Neuron (in vitro differentiated cells): ENCODE results near the gene A1BG.
"Not testable (repeated sequence)": the region's sequence is repeated elsewhere in the genome, so short reads cannot be mapped to it uniquely, and the experiment has no call there.

ENCODE experiments used
- H2AFZ ChIP-seq: one replicate; pipeline ENCODE4 v1.6.1; 2013; ENCODE audit warnings: low read depth, mild to moderate bottlenecking, inconsistent platforms, low read length, moderate library complexity
- H3K27me3 ChIP-seq: one replicate; pipeline ENCODE4 v1.6.1; 2013; ENCODE audit warnings: low read length; ENCODE audit not compliant: insufficient read depth
- H3K36me3 ChIP-seq: one replicate; pipeline ENCODE4 v1.6.1; 2013; ENCODE audit warnings: low read length; ENCODE audit not compliant: insufficient read depth
- H3K4me1 ChIP-seq: one replicate; pipeline ENCODE4 v1.6.1; 2013; ENCODE audit warnings: low read length; ENCODE audit not compliant: insufficient read depth
- H3K4me3 ChIP-seq: 2 replicates; pipeline ENCODE4 v1.5.1; 2013; ENCODE audit warnings: mild to moderate bottlenecking, low read length, moderate library complexity
- H3K9me3 ChIP-seq: one replicate; pipeline ENCODE4 v1.6.1; 2013; ENCODE audit warnings: low read length

The A1BG gene

DNA sequence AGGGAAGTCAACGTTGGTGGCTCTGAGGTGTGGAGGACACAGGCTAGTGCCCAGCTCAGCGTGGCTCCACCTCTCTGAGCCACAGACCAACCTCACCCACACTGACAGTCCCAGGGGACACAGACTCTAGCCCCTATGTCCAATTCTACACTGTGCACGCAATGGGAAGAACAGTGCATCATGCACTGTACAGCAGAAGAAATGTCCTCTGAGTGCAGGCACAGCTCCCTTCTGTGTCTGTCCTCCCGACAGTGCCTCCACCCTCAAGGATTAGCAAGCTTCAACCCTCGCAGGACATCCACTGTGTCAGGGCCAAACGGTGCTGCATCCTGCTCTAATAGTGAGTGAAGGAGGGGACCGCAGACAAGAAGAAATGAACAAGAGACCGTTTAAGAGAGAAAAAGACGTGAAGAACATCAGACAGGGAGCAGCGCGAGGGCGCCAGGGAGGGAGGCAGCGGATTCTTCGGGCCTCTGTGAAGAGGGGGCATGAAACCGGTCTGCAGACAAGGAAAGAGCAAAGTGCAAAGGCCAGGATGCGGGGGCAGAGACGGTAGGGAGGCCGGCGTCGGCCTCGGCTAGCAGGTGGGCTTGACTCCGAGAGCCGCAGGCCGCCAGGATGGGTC is 26.9 kb upstream of the A1BG start:
- Histone ChIP-seq H3K4me3 (peak overlapping the region; percentile 81), H3K9me3 (no peaks in the 10 kb centered on the region), H3K4me1 (peaks cover 18% of the 10 kb centered on the region), H2AFZ (peak overlapping the region; percentile 17), H3K36me3 (no peaks in the 10 kb centered on the region), H3K27me3 (no peaks in the 10 kb centered on the region)

DNA sequence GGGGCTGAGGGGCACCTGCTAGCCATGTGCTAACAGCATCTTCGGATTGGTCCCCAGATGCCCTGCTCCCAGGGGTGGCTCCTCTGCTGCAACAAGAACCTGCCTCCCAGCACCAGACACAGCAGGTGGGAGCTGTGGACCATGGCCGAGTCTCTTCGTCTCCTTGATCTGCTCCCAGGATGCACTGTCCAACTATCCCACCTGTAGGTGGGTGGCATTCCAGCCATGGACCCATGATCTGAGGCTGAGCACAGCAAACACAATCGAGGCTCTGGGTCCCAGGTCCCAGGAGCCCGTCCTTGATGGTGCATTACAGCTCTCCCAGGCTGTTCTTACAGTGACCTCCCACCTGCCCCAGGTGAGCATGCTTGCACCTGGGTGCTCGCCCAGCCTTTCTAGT is 26.0 kb upstream of the A1BG start:
- Histone ChIP-seq H3K4me3 (no peak overlapping the region), H3K4me1 (peaks cover 16% of the 10 kb centered on the region), H3K9me3 (no peaks in the 10 kb centered on the region), H3K27me3 (no peaks in the 10 kb centered on the region), H2AFZ (no peak overlapping the region), H3K36me3 (no peaks in the 10 kb centered on the region)

DNA sequence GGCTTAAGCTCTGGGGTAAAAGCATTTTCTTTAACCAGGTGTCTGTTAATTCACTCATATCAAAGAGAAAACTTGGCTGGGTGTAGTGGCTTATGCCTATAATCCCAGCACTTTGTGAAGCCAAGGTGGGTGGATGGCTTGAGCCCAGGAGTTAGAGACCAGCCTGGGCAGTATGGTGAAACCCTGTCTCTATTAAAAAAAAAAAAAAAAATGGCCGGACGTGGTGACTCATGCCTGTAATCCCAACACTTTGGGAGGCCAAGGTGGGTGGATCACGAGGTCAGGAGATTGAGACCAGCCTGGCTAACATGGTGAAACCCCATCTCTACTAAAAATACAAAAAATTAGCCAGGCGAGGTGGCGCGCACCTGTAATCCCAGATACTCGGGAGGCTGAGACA is 23.4 kb upstream of the A1BG start:
- not testable (repeated sequence) for H3K36me3 ChIP-seq, H2AFZ ChIP-seq

DNA sequence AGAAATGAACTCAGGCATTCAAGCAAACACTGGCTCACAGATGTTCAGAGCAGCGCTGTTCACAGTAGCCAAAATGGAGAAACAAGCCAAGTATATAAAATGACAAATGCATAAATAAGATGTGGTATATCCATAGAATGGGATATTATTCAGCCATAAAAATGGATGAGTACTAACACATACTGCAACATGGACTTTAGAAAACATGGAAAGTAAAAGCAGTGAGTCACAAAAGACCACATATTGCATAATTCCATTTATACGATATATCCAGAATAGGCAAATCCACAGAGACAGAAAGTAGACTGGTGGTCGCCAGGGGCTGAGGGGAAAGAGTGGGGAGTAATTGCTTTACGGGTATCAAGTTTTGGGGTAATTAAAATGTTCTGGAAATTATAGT is 20.9 kb upstream of the A1BG start:
- peaks cover 6% of the 10 kb centered on the region for H3K36me3 ChIP-seq
- no peaks in the 10 kb centered on the region for H3K27me3 ChIP-seq
- no peak overlapping the region for H2AFZ ChIP-seq
- no peaks in the 10 kb centered on the region for H3K9me3 ChIP-seq
- H3K4me3 ChIP-seq, result no peak overlapping the region
- no peaks in the 10 kb centered on the region for H3K4me1 ChIP-seq

More for the DNA sequence above, 23.4 kb upstream of the A1BG start:
- H3K9me3 ChIP-seq, H3K27me3 ChIP-seq, H3K4me3 ChIP-seq: not testable (repeated sequence)
- H3K4me1 ChIP-seq, result peaks cover 11% of the 10 kb centered on the region

DNA sequence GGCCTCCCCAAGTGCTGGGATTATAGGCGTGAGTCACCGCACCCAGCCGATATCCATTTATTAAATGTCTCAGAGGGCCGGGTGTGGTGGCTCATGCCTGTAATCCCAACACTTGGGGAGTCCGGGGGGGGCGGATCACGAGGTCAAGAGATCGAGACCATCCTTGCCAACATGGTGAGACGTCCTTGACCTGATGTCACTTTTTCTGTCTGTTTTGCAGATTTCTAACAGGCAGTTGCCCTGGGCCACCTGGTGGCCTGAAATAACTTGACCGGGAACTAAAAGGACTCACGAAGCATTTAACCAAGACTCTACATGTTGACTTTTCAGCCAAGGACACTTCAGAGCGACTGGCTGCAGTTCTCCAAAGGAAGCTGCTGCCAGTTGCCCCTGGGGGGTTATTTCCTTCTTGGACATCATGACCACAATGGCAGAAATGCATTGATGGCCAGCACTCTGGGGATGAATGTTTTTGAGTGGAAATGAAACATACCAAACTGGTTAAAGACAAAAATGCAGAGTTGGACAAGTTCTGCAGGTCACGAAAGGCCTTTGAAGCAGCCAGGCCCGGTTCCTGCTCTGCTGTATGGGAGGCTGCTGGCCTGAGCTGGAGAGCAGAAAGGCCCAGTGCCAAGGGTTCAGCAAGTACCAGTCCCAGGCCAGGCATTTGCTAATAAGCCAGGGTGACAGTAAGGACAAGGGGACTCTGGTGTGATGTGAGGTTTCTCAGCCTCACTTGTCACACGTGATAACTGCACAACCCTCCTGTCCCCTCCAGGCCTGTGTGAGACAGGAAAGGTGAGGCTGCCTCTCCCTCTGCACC is 19.2 kb upstream of the A1BG start:
- Histone ChIP-seq H3K4me3 (no peak overlapping the region), H2AFZ (no peak overlapping the region), H3K4me1 (no peaks in the 10 kb centered on the region), H3K9me3 (no peaks in the 10 kb centered on the region), H3K36me3 (peaks cover 14% of the 10 kb centered on the region), H3K27me3 (no peaks in the 10 kb centered on the region)

DNA sequence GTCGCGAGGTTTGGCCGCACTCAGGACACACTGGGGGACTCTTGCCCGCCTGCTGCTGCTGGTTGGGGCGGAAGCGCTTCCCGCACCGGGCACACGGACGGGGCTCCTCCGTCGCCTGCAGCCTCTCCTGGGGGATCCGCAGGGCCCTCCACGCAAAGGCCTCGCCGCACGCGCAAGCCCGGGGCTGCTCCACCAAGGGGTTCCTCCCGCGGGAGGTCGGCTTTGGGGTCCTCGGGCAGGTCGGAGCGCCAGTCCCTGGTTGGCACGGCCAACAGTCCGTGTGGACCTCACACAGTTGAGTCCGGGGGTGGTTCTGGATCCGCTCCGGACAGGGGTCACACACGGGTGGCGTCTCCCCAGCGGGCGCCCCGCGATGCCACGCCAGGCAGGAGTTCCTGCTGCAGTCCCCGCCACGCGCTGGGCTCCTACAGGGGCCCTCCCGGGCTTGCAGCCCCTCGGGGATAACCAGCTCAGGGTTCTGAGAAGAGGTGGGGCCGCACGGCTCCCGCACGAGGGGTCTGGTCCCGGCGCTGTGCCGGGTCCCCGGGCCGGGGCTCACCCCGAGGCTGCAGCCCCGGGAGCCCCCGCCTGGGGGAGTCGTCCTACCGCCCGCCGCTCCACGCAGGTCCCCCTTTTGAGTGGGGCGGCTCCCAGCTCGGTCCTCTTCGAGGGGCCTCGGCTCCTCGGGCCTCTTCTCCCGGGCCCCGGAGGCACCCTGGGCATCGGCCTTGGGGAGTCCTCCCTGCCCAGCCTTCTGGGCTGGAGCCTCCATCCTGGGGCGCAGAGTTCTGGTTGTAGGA is 15.5 kb upstream of the A1BG start:
- no peak overlapping the region for H3K4me3 ChIP-seq
- no peaks in the 10 kb centered on the region for H3K9me3 ChIP-seq
- no peaks in the 10 kb centered on the region for H3K27me3 ChIP-seq
- H3K36me3 ChIP-seq, result peaks cover 25% of the 10 kb centered on the region
- H2AFZ ChIP-seq, result no peak overlapping the region
- H3K4me1 ChIP-seq, result no peaks in the 10 kb centered on the region

DNA sequence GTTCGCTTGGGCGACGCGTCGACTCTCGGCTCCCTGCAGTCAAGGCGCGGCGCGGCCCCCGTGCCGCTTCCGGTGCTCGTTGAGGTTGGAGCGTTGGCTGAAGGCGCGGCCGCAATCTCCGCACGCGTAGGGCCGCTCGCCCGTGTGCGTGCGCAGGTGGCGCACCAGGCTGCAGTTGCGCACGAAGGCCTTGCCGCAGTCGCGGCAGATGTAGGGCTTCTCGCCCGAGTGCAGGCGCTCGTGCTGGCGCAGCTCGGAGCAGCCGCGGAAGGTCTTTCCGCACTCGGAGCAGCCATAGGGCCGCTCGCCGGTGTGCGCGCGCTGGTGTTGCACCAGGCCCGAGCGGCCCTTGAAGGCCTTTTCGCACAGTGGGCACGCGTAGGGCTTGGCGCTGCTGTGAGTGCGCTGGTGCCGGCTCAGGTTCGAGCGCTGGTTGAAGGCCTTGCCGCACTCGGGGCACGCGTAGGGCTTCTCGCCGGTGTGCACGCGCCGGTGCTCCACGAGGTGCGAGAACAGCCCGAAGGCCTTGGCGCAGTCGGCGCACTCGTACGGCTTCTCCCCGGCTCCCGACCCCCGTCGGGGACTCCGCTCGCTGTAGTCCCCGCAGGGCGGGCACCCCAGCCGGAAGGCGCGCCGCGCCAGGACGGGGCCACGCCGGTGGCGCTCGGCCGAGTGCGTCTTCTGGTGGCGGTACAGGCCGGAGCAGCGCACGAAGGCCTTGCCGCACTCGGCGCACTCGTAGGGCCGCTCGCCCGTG is 14.6 kb upstream of the A1BG start:
- H3K36me3 ChIP-seq, result peaks cover 25% of the 10 kb centered on the region
- no peak overlapping the region for H3K4me3 ChIP-seq
- no peaks in the 10 kb centered on the region for H3K27me3 ChIP-seq
- H3K4me1 ChIP-seq, result no peaks in the 10 kb centered on the region
- H2AFZ ChIP-seq, result no peak overlapping the region
- H3K9me3 ChIP-seq, result no peaks in the 10 kb centered on the region

DNA sequence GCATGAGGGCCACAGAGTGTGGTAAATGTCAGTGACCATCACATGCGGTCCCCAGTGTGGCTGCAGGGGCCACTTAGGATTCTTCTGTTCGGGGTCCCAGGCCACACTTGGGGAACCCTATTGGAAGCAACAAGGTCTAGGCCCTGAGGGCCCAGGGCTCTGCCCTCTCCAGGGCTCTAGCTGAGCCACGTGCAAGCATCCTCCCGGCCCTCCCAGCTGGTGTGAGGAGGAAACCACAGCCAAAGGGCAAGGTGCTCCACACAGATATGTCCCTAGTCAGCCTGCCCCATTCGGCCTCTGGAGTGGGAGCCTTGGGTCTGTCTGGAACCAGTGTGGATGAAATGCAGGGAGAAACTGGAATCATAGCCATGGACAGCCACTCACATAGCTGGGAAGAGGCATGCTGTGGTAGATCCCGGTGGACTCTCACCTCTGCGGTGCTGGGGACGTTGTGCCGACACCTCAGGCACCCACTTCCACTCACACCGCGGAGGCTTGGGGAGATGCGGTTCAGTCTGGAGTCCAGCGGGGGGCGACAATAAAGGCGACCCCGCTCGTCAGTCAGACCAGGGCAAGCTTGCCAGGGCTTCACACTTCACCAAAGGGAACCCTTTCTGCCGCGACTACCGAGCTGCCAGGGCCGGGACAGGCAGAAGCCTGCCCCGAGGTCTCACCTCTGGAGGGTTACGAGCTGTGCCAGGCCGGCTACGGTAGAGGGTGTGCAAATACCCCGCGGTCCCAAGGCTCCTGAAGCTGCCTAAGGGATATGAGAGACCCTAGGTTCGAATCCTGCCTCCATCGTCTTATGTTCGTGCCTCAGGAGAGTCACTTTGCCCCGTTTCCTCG is 13.5 kb upstream of the A1BG start:
- Histone ChIP-seq H3K9me3 (no peaks in the 10 kb centered on the region), H3K27me3 (no peaks in the 10 kb centered on the region), H2AFZ (no peak overlapping the region), H3K36me3 (peaks cover 25% of the 10 kb centered on the region), H3K4me3 (no peak overlapping the region), H3K4me1 (no peaks in the 10 kb centered on the region)

DNA sequence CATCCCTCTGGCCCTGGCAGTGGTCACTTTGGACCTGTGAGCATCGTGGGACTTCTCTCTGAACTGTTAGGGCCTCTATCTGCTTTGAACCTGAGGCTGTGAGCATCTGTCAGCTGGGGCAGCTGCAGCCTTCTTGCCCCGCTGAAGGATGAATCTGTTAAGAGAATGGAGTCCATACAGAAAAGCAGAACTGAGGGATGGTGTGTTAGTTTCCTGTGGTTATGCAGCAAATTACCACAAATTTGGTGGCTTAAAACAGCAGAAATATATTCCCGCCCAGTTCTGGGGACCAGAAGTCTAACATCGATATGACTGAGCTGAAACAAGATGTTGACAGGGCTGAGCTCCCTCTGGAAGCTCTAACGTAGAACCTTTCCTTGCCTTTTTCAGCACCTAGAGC is 10.9 kb upstream of the A1BG start:
- Histone ChIP-seq H3K9me3 (no peaks in the 10 kb centered on the region), H3K4me3 (no peak overlapping the region), H2AFZ (no peak overlapping the region), H3K36me3 (peaks cover 20% of the 10 kb centered on the region), H3K4me1 (peaks cover 4% of the 10 kb centered on the region), H3K27me3 (no peaks in the 10 kb centered on the region)

DNA sequence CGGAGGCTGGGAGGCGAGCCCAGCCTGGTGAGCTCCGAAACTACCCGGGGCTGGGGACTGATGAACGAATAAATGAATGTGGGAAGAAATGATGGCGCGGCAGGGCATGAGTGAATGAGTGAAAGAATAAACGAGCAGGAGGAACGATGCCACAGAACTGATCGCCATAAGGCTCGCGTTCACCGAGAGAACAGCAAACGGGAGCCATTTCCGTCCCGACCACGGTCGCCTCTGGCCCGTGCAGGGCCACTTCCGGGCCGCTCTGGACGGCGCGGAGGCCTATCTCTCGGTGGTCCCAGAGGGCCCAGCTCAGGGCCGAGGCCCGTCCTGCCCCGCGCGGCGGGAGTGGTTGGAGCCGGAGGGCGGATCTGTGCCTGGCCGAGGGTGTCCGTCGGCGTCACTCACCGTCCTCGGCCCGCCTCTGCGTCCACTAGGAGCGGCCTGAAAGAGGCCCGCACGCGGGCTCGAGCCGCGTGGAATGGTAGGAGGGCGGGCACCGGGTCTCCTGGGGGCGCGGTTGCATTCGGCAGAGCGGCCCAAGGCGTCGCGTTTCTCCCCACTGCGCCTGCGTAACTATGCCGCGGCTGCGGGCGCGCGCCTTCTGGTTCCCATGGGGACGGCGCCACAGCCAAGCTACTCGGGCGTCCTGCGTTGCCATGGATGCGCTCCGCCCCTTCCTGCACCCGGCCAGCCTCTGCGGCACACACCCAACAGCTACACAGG is 9.1 kb upstream of the A1BG start, which contains the start of gene ZNF497:
TSS of gene ZNF497 (minus strand) at position 480 of the 723 bp plus-strand sequence. CDS start 5,116 bp downstream, outside the sequence.
- Histone ChIP-seq H3K36me3 (peaks cover 11% of the 10 kb centered on the region), H3K27me3 (no peaks in the 10 kb centered on the region), H3K4me3 (peak within 1 kb of the TSS; percentile 67), H3K4me1 (peaks cover 4% of the 10 kb centered on the region), H2AFZ (peak within 1 kb of the TSS; percentile 84), H3K9me3 (no peaks in the 10 kb centered on the region)

DNA sequence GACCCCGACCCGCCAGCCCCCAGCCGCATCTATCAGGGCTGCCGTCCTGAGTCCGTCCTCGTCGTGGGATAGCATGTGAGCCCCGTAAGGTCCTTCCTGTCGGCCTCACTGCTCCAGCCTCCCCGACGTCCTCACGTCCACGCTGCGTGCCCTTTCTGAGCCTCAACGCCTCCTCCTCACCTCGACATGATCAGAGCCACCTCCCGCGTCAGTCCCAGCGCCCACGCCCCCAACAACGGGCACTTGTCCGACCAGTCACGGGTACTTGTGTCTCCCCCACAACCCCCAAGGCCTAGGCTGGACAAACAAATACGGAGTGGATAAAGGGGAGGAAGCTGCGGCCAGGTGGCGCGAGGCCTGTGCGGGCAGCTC is 8.6 kb upstream of the A1BG start:
- Histone ChIP-seq H3K27me3 (no peaks in the 10 kb centered on the region), H3K4me3 (peak overlapping the region; percentile 67), H3K4me1 (peaks cover 4% of the 10 kb centered on the region), H2AFZ (peak overlapping the region; percentile 84), H3K36me3 (peaks cover 8% of the 10 kb centered on the region), H3K9me3 (no peaks in the 10 kb centered on the region)
